Stimulated activated CD8-positive, alpha-beta memory T cell treated with anti-CD3 and anti-CD28 coated beads, Interleukin-4, amount 100 ng/mL, for 4 hours (primary cell): Measurements from ENCODE around the gene RBM17.
"Not testable (repeated sequence)": the region's sequence is repeated elsewhere in the genome, so short reads cannot be mapped to it uniquely, and the experiment has no call there.

Source experiments
- DNase-seq, 2 donors: peaks; one replicate each; pipeline ENCODE4 v3.0.0-alpha.2; 2020; ENCODE audit warnings: low read depth in 2 of 2, low spot score in 1 of 2

RBM17 gene

DNA sequence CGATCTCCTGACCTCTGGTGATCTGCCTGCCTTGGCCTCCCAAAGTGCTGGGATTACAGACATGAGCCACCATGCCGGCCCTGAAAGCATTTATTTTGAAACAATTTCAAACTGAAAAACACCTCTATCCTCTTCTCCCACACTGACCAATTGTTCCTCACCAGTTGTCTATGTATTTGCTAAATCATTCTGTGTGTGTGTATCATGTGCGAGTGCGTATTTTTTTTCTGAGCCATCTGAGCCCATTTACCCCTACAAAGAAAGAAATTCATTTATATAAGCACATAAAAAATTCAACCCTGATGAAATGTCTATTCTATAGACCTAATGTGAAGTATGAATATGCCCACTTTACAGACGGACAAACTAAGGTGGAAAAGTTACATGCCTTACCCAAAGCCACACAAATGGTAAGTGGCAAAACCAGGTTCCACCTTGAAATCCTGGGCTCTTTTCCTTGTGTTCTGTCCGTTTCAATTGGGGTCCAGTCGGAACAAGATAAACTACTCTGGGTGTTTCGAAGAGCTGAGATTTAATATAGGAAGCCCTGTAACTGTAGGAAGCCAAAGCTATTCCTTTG, 46.8 kb downstream of the RBM17 start:
- no peak for DNase-seq

DNA sequence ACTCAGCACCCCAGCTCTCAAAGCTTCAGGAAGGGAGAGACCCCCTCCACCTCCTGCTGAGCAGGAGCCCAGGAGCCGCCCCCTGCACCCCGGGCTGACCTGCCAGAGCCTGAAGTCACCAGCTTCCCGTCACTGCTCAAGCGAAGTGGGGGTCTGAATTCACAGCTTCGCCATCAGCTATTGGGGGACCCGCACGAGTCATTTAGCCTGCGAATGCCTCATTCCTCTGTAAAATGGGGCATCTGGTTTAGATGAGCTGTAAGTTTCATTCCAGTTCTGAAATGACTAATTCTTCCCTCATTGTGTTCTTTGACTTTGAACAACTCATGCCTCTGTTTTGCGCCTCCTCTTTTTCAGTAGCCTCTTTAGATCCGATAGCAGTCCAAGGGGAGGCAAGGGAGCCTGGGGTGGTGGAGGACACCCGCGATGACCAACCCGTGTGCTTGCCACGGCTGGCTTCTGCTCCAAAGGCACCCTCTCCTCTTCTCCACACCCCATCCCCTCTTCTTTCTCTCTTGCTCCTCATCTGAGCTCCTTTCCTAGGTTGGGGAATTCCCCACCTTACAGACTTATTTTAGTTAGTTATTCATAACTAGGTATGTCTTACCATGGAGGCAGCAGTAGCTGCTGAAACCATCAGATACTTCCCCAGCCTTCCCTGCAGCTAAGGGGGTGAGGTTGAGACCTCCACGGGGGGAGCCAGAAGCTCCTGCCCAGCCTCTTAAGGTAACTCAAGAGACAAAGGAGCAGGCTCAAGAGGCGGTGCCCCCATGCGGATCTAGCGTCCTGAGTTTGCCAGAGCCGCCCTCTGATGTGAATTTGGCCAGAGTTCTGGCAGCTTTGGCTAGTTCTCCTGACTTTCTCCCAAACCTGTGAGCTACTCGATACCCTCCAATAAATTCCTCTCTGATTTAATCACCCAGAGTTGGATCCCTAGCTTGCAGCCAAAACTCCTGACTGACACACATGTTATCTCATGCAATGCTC, 47.7 kb downstream of the RBM17 start:
- no peak for DNase-seq

DNA sequence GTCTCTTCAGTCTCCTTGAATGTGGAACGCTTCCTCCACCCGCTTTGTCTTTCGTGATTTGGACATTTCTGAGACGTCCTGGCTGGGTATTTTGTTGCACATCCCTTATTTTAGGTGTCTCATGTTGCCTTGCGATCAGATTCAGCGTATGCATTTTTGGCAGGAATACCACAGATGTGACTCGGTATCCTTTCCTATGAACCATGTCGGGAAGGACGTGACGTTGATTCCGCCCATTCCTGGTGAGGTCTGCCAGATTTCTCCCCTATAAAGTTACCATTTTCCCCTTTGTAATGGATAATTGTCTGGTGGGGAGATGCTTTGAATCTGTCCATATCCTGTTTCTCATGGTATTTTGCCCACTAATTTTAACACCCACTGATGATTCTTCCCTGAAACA, 49.6 kb downstream of the RBM17 start:
- no peak for DNase-seq

GRCh38 chr10:6139470-6139869, 50.6 kb downstream of the RBM17 start:
- no peak for DNase-seq

DNA sequence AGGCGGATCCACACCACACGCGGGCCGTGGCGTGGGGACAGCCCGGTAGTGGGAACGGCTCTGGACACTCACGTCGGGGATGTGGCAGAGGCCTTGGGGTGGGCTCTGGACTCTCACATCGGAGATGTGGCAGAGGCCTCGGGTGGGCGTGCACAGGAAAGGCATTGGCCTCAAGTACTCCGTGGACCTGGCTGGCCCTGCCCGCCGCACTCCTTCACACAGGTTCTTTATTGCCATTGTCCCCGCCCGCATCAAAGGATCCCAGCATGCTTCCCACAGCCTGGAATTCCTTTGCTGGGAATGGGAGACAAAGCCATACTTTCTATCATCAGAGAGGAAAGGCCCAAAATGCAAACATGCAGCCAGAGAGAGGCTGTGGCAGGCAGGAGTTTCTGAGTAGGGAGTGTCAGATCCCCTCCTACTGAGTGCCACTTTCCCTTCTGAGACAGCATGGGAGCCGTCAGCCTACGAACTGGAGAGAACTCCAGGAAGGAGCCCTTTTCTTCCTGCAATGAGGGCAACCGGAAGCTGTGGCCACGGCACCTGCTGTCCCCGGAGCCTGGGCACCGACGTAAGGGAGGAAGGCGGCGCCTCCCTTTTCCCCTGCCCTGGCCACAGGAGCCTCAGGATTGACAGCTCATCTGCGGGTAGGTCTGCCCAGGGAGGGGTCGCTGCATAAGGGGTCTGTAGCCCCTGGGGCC, 51.5 kb downstream of the RBM17 start:
- no peak for DNase-seq

DNA sequence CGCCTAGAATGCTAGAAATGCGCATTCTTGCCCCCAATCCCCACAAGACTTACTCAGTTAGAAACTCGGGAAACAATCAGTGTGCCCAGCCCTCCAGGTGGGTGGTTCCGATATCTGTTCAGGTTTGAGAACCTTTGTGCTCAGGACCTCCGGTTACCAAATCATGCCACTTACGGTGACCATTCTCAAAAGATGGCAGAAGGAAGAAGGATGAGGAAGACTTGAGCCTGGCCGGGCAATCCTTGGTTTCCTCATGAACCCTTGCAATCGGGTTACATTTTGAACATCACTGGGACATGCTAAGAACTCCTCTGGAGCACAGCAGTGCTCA, 52.1 kb downstream of the RBM17 start:
- DNase-seq, result no peak

GRCh38 chr10:6141296-6142151, 52.7 kb downstream of the RBM17 start:
- DNase-seq, result no peak

DNA sequence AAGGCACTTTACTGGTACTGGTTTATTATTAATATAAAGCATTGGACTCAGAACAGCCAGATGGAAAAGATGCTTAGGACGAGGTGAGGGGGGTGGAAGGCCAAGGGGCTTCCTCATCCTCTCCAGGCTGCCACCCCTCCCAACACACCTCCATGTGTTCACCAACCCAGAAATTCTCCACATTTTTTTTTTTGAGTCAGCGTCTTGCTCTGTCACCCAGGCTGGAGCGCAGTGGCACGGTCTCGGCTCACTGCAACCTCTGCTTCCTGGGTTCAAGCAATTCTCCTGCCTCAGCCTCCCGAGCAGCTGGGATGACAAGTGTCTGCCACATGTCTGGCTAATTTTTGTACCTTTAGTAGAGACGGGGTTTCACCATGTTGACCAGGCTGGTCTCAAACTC, 53.4 kb downstream of the RBM17 start:
- DNase-seq, result not testable (repeated sequence)

DNA sequence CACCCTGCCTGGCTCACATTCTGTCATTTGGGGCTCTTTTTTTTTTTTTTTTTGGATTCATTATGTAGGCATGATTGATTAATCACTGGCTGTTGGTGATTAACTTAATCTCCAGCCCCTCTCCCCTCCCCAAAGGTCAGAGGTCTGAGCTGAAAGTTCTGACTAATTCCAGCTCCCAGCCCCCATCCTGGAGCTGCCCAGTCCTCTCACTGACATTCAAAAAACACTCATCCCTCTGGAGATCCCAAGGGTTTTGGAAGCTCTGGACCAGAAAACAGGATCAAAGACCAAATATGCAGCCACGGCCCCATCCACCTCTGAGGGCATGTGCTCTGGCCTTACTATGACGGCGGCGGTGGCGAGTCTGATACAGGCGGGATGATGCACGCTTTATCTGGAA, 53.8 kb downstream of the RBM17 start:
- DNase-seq, result no peak

- no peak for DNase-seq
Observed at GRCh38 chr10:6143181-6143580, 54.3 kb downstream of the RBM17 start.

GRCh38 chr10:6144406-6145165, 55.8 kb downstream of the RBM17 start:
- peak; percentile 68 to 80 for DNase-seq

DNA sequence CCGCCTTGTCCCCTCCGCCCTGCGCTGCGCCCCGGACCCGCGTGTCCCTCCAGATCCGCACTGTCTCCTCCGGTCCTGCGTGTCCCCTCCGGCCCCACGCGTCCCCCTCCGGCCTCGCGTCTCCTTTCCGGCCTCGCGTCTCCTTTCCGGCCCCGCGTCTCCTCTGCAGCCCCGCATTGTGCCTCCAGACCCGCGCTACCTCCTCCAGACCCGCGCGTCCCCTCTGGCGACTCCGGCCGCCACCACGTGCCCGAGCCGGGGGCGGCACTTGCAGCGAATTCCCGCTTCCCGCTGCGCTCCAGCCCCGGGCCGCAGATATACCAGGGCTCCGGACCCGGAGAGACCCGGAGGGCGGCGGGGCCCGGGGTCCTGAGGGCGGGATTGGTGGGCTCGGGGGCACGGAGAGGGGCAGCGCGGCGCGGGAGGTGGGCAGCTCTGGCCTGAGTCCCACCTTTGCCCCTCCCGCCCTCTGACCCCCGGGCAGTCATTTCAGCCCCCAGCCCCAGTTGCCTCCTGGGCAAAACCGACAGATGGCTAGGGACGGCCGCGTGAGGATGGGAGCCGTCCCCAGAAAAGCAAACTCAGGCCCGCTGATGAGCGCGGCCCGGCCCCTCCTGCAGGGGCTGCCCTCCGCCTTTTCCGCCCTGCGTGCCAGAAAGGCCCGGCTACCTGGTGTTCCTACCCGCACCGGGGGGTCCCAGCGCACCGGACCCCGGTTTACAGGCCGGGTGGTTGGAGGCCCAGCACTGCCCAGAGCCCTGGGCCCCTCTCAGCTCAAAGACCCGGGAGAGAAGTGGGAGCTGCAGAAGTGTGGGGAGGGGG, 56.5 kb downstream of the RBM17 start:
- no peak for DNase-seq

DNA sequence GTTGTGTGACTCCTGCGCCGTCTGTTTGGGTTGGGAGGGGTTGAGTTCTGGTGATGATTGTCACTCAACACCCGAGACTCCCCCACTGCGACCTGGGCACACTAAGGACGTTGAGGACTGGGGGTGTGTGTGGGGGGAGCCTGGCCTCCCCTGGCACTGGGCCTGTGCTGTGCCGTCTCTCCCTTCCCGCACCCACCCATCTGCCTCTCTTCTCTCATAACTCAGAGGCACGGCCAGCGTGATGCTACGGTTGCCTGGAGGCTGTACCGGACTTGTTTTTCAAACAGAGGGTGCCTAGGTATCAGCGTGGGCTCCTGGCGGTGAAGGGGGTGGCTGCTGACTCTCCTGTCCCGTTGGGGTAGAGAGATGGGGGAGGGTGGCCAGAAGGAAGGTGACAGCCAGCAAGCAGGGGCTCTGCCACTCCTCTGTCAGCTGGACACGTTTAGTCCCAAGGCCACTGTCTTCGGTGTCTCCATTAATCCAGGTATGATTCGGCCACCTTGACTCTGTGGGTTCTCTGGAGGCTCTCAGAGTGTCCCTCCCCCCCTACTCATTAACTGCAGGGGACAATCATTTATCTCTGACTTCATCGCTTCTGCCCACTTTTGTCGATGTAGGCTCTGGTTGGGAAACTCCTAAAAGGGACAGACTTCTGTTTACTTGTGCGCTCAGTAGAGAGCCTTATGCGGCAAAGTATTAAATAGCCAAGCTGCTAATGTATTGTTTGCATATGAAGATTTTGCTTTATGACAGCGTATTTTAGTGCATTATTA, 57.4 kb downstream of the RBM17 start:
- DNase-seq, result no peak

DNA sequence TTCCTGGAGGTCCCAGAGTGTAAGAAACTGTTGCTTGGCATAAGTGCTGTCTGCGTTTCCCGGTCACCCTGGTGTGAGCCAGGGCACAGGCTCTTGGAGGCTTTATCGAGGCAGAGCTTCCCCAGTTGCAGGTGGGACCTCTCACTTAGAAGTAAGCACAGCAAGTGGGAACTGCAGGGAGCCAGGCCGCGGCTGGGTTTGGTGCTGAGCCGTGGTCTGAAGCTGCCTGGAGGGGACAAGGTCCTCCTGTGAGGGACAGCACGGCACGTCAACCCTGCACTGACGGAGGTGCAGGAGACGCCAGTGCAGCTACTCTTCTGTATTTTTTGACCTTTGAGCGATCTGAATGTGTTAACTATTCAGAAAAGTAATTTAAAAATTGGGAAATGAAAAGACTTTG, 58.1 kb downstream of the RBM17 start:
- no peak for DNase-seq

DNA sequence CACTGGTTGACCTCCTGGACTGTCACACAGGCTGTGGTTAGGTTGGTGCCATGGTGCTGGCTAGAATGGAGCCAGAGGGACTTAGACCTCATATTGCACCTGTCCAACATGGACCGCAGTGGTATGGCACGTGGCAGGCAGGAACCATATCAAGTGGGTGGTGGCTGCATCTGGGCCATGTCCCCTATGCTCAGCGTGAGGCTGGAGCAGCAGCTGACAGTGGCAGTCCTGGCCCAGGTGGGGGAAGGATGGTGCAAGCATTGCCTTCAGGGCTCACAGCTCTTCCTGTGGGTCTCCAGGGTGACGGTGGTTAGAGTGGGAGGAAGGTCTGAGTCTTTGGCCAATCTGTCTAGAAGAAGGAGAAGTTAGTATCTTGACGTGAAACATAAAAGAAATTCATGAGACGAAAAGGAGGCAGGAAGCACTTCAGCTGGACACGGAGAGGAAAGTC, 59.4 kb downstream of the RBM17 start:
- no peak for DNase-seq

DNA sequence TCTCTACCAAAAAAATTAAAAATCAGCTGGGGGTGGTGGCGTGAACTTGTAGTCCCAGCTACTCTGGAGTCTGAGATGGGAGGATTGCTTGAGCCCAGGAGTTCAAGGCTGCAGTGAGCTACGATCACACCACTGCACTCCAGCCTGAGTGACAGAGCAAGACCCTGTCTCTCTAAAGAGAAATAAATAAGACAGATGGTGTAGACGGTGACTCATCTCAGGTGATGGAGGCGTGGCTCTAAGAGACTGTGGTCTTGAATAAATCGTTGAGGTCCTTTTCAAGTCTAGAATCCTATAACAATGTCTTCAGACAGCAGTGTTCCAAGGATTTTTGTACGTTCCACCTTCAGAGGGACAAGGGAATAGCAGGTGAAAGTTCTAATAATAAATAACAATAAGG, 60.1 kb downstream of the RBM17 start:
- no peak for DNase-seq

- DNase-seq, result no peak
Observed at GRCh38 chr10:6151087-6151977, 62.5 kb downstream of the RBM17 start.

GRCh38 chr10:6153845-6154244, 65.0 kb downstream of the RBM17 start:
- DNase-seq, result no peak
